Sigmoid colon (tissue), 7 donors: ENCODE data around the gene RIPOR3. TPM values are rescaled to one million over a fixed set of nuclear protein-coding genes. Genes with fewer than 3 reads are reported as not detected.

Experiments
- DNase-seq: peaks from one replicate; pipeline ENCODE4 v3.0.0-alpha.2; 2019
- H3K27ac ChIP-seq, 4 donors: fragments of 200-600 bp; sonication (generic); one replicate each; pipeline ENCODE4 v1.5.1; 2016 to 2019; ENCODE audit warnings: mild to moderate bottlenecking in 1 of 4
- H3K27me3 ChIP-seq, 3 donors: fragments of 200-600 bp; sonication (generic); one replicate each; pipeline ENCODE4 v1.5.1; 2019; ENCODE audit warnings: mild to moderate bottlenecking in 1 of 3
- H3K36me3 ChIP-seq, 4 donors: fragments of 200-600 bp; sonication (generic); one replicate each; pipeline ENCODE4 v1.5.1; 2016 to 2019
- H3K4me1 ChIP-seq, 4 donors: fragments of 200-600 bp; sonication (generic); one replicate each; pipeline ENCODE4 v1.5.1; 2017 to 2019
- H3K4me3 ChIP-seq, 4 donors: fragments of 200-600 bp; sonication (generic); one replicate each; pipeline ENCODE4 v1.5.1; 2017 to 2019; ENCODE audit warnings: mild to moderate bottlenecking in 2 of 4, moderate library complexity in 1 of 4
- H3K9me3 ChIP-seq, 4 donors: fragments of 200-600 bp in 3 of 4; sonication (generic) in 3 of 4; one replicate each; pipeline versions ENCODE4 v1.5.1 to v1.6.1; 2013 to 2019
- CTCF ChIP-seq, 4 experiments: fragments of 450-650 bp in 3 of 4; fragments of 200-600 bp in 1 of 4; IDR thresholded peaks; one replicate each; pipeline ENCODE4 v1.5.1; 2016 to 2019; ENCODE audit warnings: antibody characterized with exemption in 4 of 4, mild to moderate bottlenecking in 3 of 4, moderate library complexity in 2 of 4
- EP300 ChIP-seq, 4 donors: sonication (generic); formaldehyde crosslinking; IDR thresholded peaks; one replicate each; pipeline ENCODE4 v1.6.1; 2017; ENCODE audit warnings: antibody characterized with exemption in 4 of 4
- POLR2A ChIP-seq, 2 donors: fragments of 450-650 bp; IDR thresholded peaks; one replicate each; pipeline ENCODE4 v1.6.1; 2016; ENCODE audit warnings: antibody characterized with exemption in 2 of 2, mild to moderate bottlenecking in 2 of 2, moderate library complexity in 2 of 2
- POLR2AphosphoS5 ChIP-seq, 4 donors: sonication (generic); formaldehyde crosslinking; IDR thresholded peaks; one replicate each; pipeline ENCODE4 v1.6.1; 2017; ENCODE audit warnings: antibody characterized with exemption in 4 of 4
- WGBS, 2 donors: extraction: QIAGEN DNeasy Blood & Tissue Kit; methylation state at CpG; one replicate each; pipeline ENCODE4 v1.1.7; 2013; 5-methylcytosine and 5-hydroxymethylcytosine counted together
- intact Hi-C: fragments of 100-400 bp; cut with DNase I; formaldehyde crosslinking; loops from one replicate; pipeline ENCODE4 v1.15.1; 2023
- polyA plus RNA-seq, 3 donors: library from polyadenylated mRNA; stranded (reverse); fragments of 200-250 nt; gene quantifications; one replicate each; pipeline ENCODE4 v1.2.3, GENCODE V29; 2013
- total RNA-seq, 4 donors: library from RNA; depleted of rRNA; stranded (reverse); fragments of >200 nt; gene quantifications; one replicate each; pipeline ENCODE4 v1.1.0, GENCODE V29; 2016
- donor health status: healthy with polysubstance abuse.
- donor health status: Bipolar disorder and iron deficiency.
- donor health status: healthy.

The RIPOR3 gene
- total and polyA plus RNA-seq, 7 donors, result 0.92 to 28.0 (median 9.4) TPM

GRCh38 chr20:50592282-50593004 is 98.9 kb downstream of the RIPOR3 start:
- peaks cover 0 to 20% (median 4%) of the 10 kb centered on the region in 3 donors for H3K27me3 ChIP-seq
- H3K36me3 ChIP-seq, result peaks cover 0 to 15% (median 0%) of the 10 kb centered on the region in 4 donors
- no peak overlapping the region for H3K4me3 ChIP-seq
- peaks cover 0 to 24% (median 19%) of the 10 kb centered on the region in 4 donors for H3K4me1 ChIP-seq
- H3K27ac ChIP-seq, result peak overlapping the region in 3 of 4 donors; percentile 0 to 50 (median 36)
- intact Hi-C loops, result no loop called here
- 72 to 80% methylated on average over 19 of the region's 19 CpGs for WGBS, 2 donors
- TF ChIP-seq POLR2A (IDR thresholded peaks at IDR 0.05) (no peak), CTCF (IDR thresholded peaks at IDR 0.05) (no peak), POLR2AphosphoS5 (IDR thresholded peaks at IDR 0.05) (peak in 2 of 4 donors; percentile 6 to 47), EP300 (IDR thresholded peaks at IDR 0.05) (no peak)
- H3K9me3 ChIP-seq, result no peaks in the 10 kb centered on the region
- peak; percentile 80 for DNase-seq

- Histone ChIP-seq H3K27me3 (peaks cover 0 to 9% (median 0%) of the 10 kb centered on the region in 3 donors), H3K9me3 (no peaks in the 10 kb centered on the region), H3K36me3 (peaks cover 0 to 24% (median 7%) of the 10 kb centered on the region in 4 donors), H3K4me3 (no peak overlapping the region), H3K4me1 (peaks cover 0 to 22% (median 19%) of the 10 kb centered on the region in 4 donors), H3K27ac (no peak overlapping the region)
- intact Hi-C loops, result no loop called here
- WGBS, 2 donors, result 82 to 88% methylated on average over 5 of the region's 5 CpGs
- DNase-seq, result no peak
- TF ChIP-seq CTCF (IDR thresholded peaks at IDR 0.05), result no peak
- no peak for TF ChIP-seq POLR2AphosphoS5 (IDR thresholded peaks at IDR 0.05)
These were observed 100.0 kb downstream of the RIPOR3 start for GRCh38 chr20:50591233-50591852.

GRCh38 chr20:50590348-50590664 is 101.0 kb downstream of the RIPOR3 start:
- Histone ChIP-seq H3K36me3 (peaks cover 0 to 34% (median 12%) of the 10 kb centered on the region in 4 donors), H3K4me3 (no peak overlapping the region), H3K27ac (no peak overlapping the region), H3K4me1 (peaks cover 0 to 22% (median 17%) of the 10 kb centered on the region in 4 donors), H3K27me3 (peaks cover 0 to 1% (median 0%) of the 10 kb centered on the region in 3 donors), H3K9me3 (no peaks in the 10 kb centered on the region)
- no peak for DNase-seq
- WGBS, 2 donors, result 83 to 89% methylated on average over 11 of the region's 11 CpGs
- intact Hi-C loops, result no loop called here
- TF ChIP-seq CTCF (IDR thresholded peaks at IDR 0.05) (no peak), POLR2AphosphoS5 (IDR thresholded peaks at IDR 0.05) (no peak), EP300 (IDR thresholded peaks at IDR 0.05) (no peak), POLR2A (IDR thresholded peaks at IDR 0.05) (no peak)

- H3K36me3 ChIP-seq, result peaks cover 0 to 37% (median 12%) of the 10 kb centered on the region in 4 donors
- intact Hi-C loops, result no loop called here
These were observed 101.6 kb downstream of the RIPOR3 start for GRCh38 chr20:50589548-50590347.

More at GRCh38 chr20:50589548-50590347, 101.6 kb downstream of the RIPOR3 start:
- TF ChIP-seq POLR2A (IDR thresholded peaks at IDR 0.05), result no peak
- no peak for TF ChIP-seq POLR2AphosphoS5 (IDR thresholded peaks at IDR 0.05)
- no peak for TF ChIP-seq EP300 (IDR thresholded peaks at IDR 0.05)
- TF ChIP-seq CTCF (IDR thresholded peaks at IDR 0.05), result no peak
- H3K27ac ChIP-seq, result no peak overlapping the region
- H3K27me3 ChIP-seq, result no peaks in the 10 kb centered on the region
- H3K4me3 ChIP-seq, result no peak overlapping the region
- DNase-seq, result peak; percentile 48
- H3K9me3 ChIP-seq, result no peaks in the 10 kb centered on the region
- WGBS, 2 donors, result 95% methylated on average over 20 of the region's 20 CpGs
- peaks cover 0 to 22% (median 17%) of the 10 kb centered on the region in 4 donors for H3K4me1 ChIP-seq
